Nephron progenitor cell (in vitro differentiated cells): ENCODE measurements around the gene CASQ1.
A peak's percentile ranks its signal among the peaks of the same experiment; 100 is the strongest.

Source experiments
- DNase-seq: peaks from one replicate; pipeline ENCODE4 v3.0.0; 2021
- H3K27ac Mint-ChIP-seq: 2 replicates; pipeline ENCODE4 v1.8.0; 2021; ENCODE audit warnings: mild to moderate bottlenecking, moderate library complexity, mixed read lengths
- H3K27me3 Mint-ChIP-seq: 2 replicates; pipeline ENCODE4 v1.8.0; 2021; ENCODE audit warnings: mild to moderate bottlenecking, low read depth, mixed read lengths; ENCODE audit not compliant: poor library complexity
- H3K36me3 Mint-ChIP-seq: 2 replicates; pipeline ENCODE4 v1.8.0; 2021; ENCODE audit warnings: low read depth, mixed read lengths
- H3K4me1 Mint-ChIP-seq: 2 replicates; pipeline ENCODE4 v1.8.0; 2021; ENCODE audit warnings: mixed read lengths
- H3K4me3 Mint-ChIP-seq: 2 replicates; pipeline ENCODE4 v1.8.0; 2021; ENCODE audit warnings: mild to moderate bottlenecking, moderate library complexity, mixed read lengths
- H3K9me3 Mint-ChIP-seq: 2 replicates; pipeline ENCODE4 v1.8.0; 2021; ENCODE audit warnings: mild to moderate bottlenecking, moderate library complexity, mixed read lengths
- CTCF ChIP-seq: fragments of 200-600 bp; sonication (generic); IDR thresholded peaks from 2 replicates; pipeline ENCODE4 v1.5.0; 2021; ENCODE audit warnings: antibody characterized with exemption

Gene CASQ1

GRCh38 chr1:160192234-160192633, 1.9 kb downstream of the CASQ1 start:
- H3K9me3 Mint-ChIP-seq, result no peaks in the 10 kb centered on the region
- no peak overlapping the region for H3K27ac Mint-ChIP-seq
- H3K4me1 Mint-ChIP-seq, result peaks cover 31% of the 10 kb centered on the region
- H3K4me3 Mint-ChIP-seq, result no peak overlapping the region
- H3K36me3 Mint-ChIP-seq, result no peaks in the 10 kb centered on the region
- DNase-seq, result no peak
- TF ChIP-seq CTCF, result no peak
- H3K27me3 Mint-ChIP-seq, result peaks cover 11% of the 10 kb centered on the region

- DNase-seq, result peak; percentile 94
- peak; percentile 89 for TF ChIP-seq CTCF
- Mint-ChIP-seq H3K27me3 (peaks cover 13% of the 10 kb centered on the region), H3K36me3 (no peaks in the 10 kb centered on the region), H3K27ac (no peak overlapping the region), H3K4me1 (peaks cover 21% of the 10 kb centered on the region), H3K4me3 (no peak overlapping the region), H3K9me3 (no peaks in the 10 kb centered on the region)
These were observed 2.9 kb downstream of the CASQ1 start for GRCh38 chr1:160193091-160193819.

GRCh38 chr1:160193832-160194736, 3.7 kb downstream of the CASQ1 start:
- Mint-ChIP-seq H3K4me1 (peaks cover 13% of the 10 kb centered on the region), H3K4me3 (no peak overlapping the region), H3K9me3 (no peaks in the 10 kb centered on the region), H3K36me3 (no peaks in the 10 kb centered on the region), H3K27ac (no peak overlapping the region), H3K27me3 (peaks cover 11% of the 10 kb centered on the region)
- DNase-seq, result no peak
- TF ChIP-seq CTCF, result no peak

- Mint-ChIP-seq H3K4me1 (peaks cover 7% of the 10 kb centered on the region), H3K27ac (no peak overlapping the region), H3K9me3 (no peaks in the 10 kb centered on the region), H3K36me3 (no peaks in the 10 kb centered on the region), H3K4me3 (no peak overlapping the region), H3K27me3 (peaks cover 9% of the 10 kb centered on the region)
- TF ChIP-seq CTCF, result no peak
- DNase-seq, result no peak
These were observed 4.3 kb downstream of the CASQ1 start for GRCh38 chr1:160194737-160195059.

GRCh38 chr1:160196143-160196542, 5.8 kb downstream of the CASQ1 start:
- no peak for TF ChIP-seq CTCF
- no peak for DNase-seq
- H3K9me3 Mint-ChIP-seq, result no peaks in the 10 kb centered on the region
- no peak overlapping the region for H3K4me3 Mint-ChIP-seq
- H3K27ac Mint-ChIP-seq, result no peak overlapping the region
- no peaks in the 10 kb centered on the region for H3K4me1 Mint-ChIP-seq
- no peaks in the 10 kb centered on the region for H3K36me3 Mint-ChIP-seq
- peaks cover 9% of the 10 kb centered on the region for H3K27me3 Mint-ChIP-seq
